Activated CD4-positive, alpha-beta memory T cell treated with anti-CD3 and anti-CD28 coated beads for 36 hours (primary cell): ENCODE measurements around the gene RBBP9. TPM values are rescaled to one million over a fixed set of nuclear protein-coding genes. Genes with fewer than 3 reads are reported as not detected.
A peak's percentile ranks its signal among the peaks of the same experiment; 100 is the strongest.
"Not testable (repeated sequence)": the region's sequence is repeated elsewhere in the genome, so short reads cannot be mapped to it uniquely, and the experiment has no call there.

Source experiments
- CTCF ChIA-PET: fragments of 350-600 bp; sonication (Branson Sonifier 250); formaldehyde crosslinking; loops from one replicate; lab custom pipeline; 2021; ENCODE audit warnings: antibody characterized with exemption, inconsistent platforms; lab: Charles Lee
- POLR2A ChIA-PET: fragments of 350-600 bp; sonication (Branson Sonifier 250); formaldehyde crosslinking; loops from one replicate; lab custom pipeline; 2021; ENCODE audit warnings: antibody characterized with exemption; lab: Charles Lee
- DNase-seq: peaks from one replicate; pipeline ENCODE4 v3.0.0-alpha.2; 2020
- H3K27ac Mint-ChIP-seq: one replicate; pipeline ENCODE4 v1.8.0; 2021; ENCODE audit warnings: mixed read lengths
- H3K27me3 Mint-ChIP-seq: one replicate; pipeline ENCODE4 v1.8.0; 2021; ENCODE audit warnings: mixed read lengths
- H3K36me3 Mint-ChIP-seq: one replicate; pipeline ENCODE4 v1.8.0; 2021; ENCODE audit warnings: mixed read lengths
- H3K4me1 Mint-ChIP-seq: one replicate; pipeline ENCODE4 v1.8.0; 2021; ENCODE audit warnings: low read depth, mixed read lengths
- H3K4me3 Mint-ChIP-seq: one replicate; pipeline ENCODE4 v1.8.0; 2021; ENCODE audit warnings: mild to moderate bottlenecking, mixed read lengths
- H3K9me3 Mint-ChIP-seq: one replicate; pipeline ENCODE4 v1.8.0; 2021; ENCODE audit warnings: mixed read lengths
- intact Hi-C: fragments of 100-400 bp; cut with micrococcal nuclease; formaldehyde crosslinking; loops from one replicate; pipeline ENCODE4 v1.15.1; 2023
- total RNA-seq, 2 experiments: library from RNA; stranded (reverse); gene quantifications; one replicate each; pipeline ENCODE4 v1.2.3, GENCODE V29; 2021

The RBBP9 gene
- total RNA-seq, 2 experiments from 2014 or later: 15.9 to 17.7 TPM

GRCh38 chr20:18526761-18527160 lies 29.7 kb upstream of the RBBP9 start:
- H3K27me3 Mint-ChIP-seq, intact Hi-C loops, DNase-seq, H3K4me1 Mint-ChIP-seq, H3K9me3 Mint-ChIP-seq, H3K4me3 Mint-ChIP-seq, CTCF ChIA-PET, H3K27ac Mint-ChIP-seq, POLR2A ChIA-PET: not testable (repeated sequence)
- H3K36me3 Mint-ChIP-seq: peaks cover 49% of the 10 kb centered on the region

- POLR2A ChIA-PET: no interaction called here
Measured at GRCh38 chr20:18524646-18525045, 27.6 kb upstream of the RBBP9 start.

GRCh38 chr20:18523066-18523465 lies 26.0 kb upstream of the RBBP9 start:
- peaks cover 25% of the 10 kb centered on the region for H3K36me3 Mint-ChIP-seq
- ChIA-PET CTCF (no interaction called here), POLR2A (no interaction called here)
- DNase-seq: no peak
- H3K4me3 Mint-ChIP-seq: no peak overlapping the region
- no peaks in the 10 kb centered on the region for H3K9me3 Mint-ChIP-seq
- H3K4me1 Mint-ChIP-seq: no peaks in the 10 kb centered on the region
- H3K27ac Mint-ChIP-seq: no peak overlapping the region
- intact Hi-C loops: no loop called here
- H3K27me3 Mint-ChIP-seq: no peaks in the 10 kb centered on the region

More at GRCh38 chr20:18524646-18525045, 27.6 kb upstream of the RBBP9 start:
- intact Hi-C loops: no loop called here
- CTCF ChIA-PET: no interaction called here
- Mint-ChIP-seq H3K9me3 (no peaks in the 10 kb centered on the region), H3K27ac (no peak overlapping the region), H3K36me3 (peaks cover 35% of the 10 kb centered on the region), H3K4me3 (no peak overlapping the region), H3K4me1 (no peaks in the 10 kb centered on the region), H3K27me3 (no peaks in the 10 kb centered on the region)
- no peak for DNase-seq

- not testable (repeated sequence) for H3K27ac Mint-ChIP-seq, H3K4me1 Mint-ChIP-seq
Measured at GRCh38 chr20:18522066-18522465, 25.0 kb upstream of the RBBP9 start.

GRCh38 chr20:18515973-18516372 lies 18.9 kb upstream of the RBBP9 start:
- Mint-ChIP-seq H3K27ac (no peak overlapping the region), H3K4me3 (no peak overlapping the region), H3K9me3 (no peaks in the 10 kb centered on the region), H3K4me1 (peaks cover 14% of the 10 kb centered on the region), H3K27me3 (no peaks in the 10 kb centered on the region), H3K36me3 (peaks cover 23% of the 10 kb centered on the region)
- intact Hi-C loops: no loop called here
- no peak for DNase-seq
- POLR2A ChIA-PET: no interaction called here
- CTCF ChIA-PET: no interaction called here

More at GRCh38 chr20:18522066-18522465, 25.0 kb upstream of the RBBP9 start:
- CTCF ChIA-PET, POLR2A ChIA-PET, intact Hi-C loops, DNase-seq, H3K27me3 Mint-ChIP-seq, H3K9me3 Mint-ChIP-seq, H3K4me3 Mint-ChIP-seq: not testable (repeated sequence)
- H3K36me3 Mint-ChIP-seq: peaks cover 18% of the 10 kb centered on the region

GRCh38 chr20:18514127-18514526 lies 17.1 kb upstream of the RBBP9 start:
- ChIA-PET POLR2A (no interaction called here), CTCF (no interaction called here)
- no peak overlapping the region for H3K4me3 Mint-ChIP-seq
- H3K9me3 Mint-ChIP-seq: no peaks in the 10 kb centered on the region
- no peak overlapping the region for H3K27ac Mint-ChIP-seq
- peaks cover 37% of the 10 kb centered on the region for H3K36me3 Mint-ChIP-seq
- intact Hi-C loops: no loop called here
- peaks cover 26% of the 10 kb centered on the region for H3K4me1 Mint-ChIP-seq
- DNase-seq: no peak
- H3K27me3 Mint-ChIP-seq: no peaks in the 10 kb centered on the region

GRCh38 chr20:18513208-18513607 lies 16.2 kb upstream of the RBBP9 start:
- Mint-ChIP-seq H3K4me3 (no peak overlapping the region), H3K36me3 (peaks cover 42% of the 10 kb centered on the region), H3K9me3 (no peaks in the 10 kb centered on the region), H3K4me1 (peaks cover 33% of the 10 kb centered on the region), H3K27me3 (no peaks in the 10 kb centered on the region), H3K27ac (no peak overlapping the region)
- no peak for DNase-seq
- CTCF ChIA-PET: no interaction called here
- POLR2A ChIA-PET: no interaction called here
- intact Hi-C loops: no loop called here

- Mint-ChIP-seq H3K27me3 (no peaks in the 10 kb centered on the region), H3K36me3 (peaks cover 44% of the 10 kb centered on the region), H3K4me1 (peaks cover 40% of the 10 kb centered on the region), H3K4me3 (no peak overlapping the region), H3K27ac (no peak overlapping the region), H3K9me3 (no peaks in the 10 kb centered on the region)
- no peak for DNase-seq
- ChIA-PET CTCF (no interaction called here), POLR2A (no interaction called here)
- intact Hi-C loops: no loop called here
Measured at GRCh38 chr20:18511571-18511970, 14.5 kb upstream of the RBBP9 start.

GRCh38 chr20:18507218-18508191 lies 10.5 kb upstream of the RBBP9 start, which contains the start of gene SEC23B:
Gene SEC23B (plus strand): TSS chr20:18507940. CDS start chr20:18510836, 2,896 bp downstream.
- H3K27ac Mint-ChIP-seq: peak within 1 kb of the TSS; percentile 97
- H3K27me3 Mint-ChIP-seq: no peaks in the 10 kb centered on the region
- H3K9me3 Mint-ChIP-seq: no peaks in the 10 kb centered on the region
- H3K4me3 Mint-ChIP-seq: peak within 1 kb of the TSS; percentile 96
- intact Hi-C loops: loop anchor here (1.0 to 5.0 kb wide), 9 partner anchors 10 to 1003 kb away; partner anchors contain the start of genes DTD1, DZANK1, KAT14 and MGME1
- ChIA-PET POLR2A (interaction anchor here (0.8 to 3.6 kb wide), 10 partner anchors 8 to 538 kb away, joined by 3 to 57 read pairs (median 4); partner anchors contain the start of genes DZANK1, KAT14, MGME1 and PET117), CTCF (interaction anchor here (0.9 to 2.2 kb wide), 4 partner anchors 11 to 825 kb away, joined by 6 to 12 read pairs (median 9); partner anchors contain the start of genes DZANK1, POLR3F, RBBP9 and RRBP1)
- peak; percentile 99 for DNase-seq
- H3K4me1 Mint-ChIP-seq: peaks cover 40% of the 10 kb centered on the region
- peaks cover 33% of the 10 kb centered on the region for H3K36me3 Mint-ChIP-seq

GRCh38 chr20:18506744-18507143 lies 9.7 kb upstream of the RBBP9 start:
- Mint-ChIP-seq H3K27ac (peak overlapping the region; percentile 97), H3K4me1 (peaks cover 38% of the 10 kb centered on the region), H3K36me3 (peaks cover 29% of the 10 kb centered on the region), H3K27me3 (no peaks in the 10 kb centered on the region), H3K4me3 (peak overlapping the region; percentile 96), H3K9me3 (no peaks in the 10 kb centered on the region)
- peak; percentile 52 for DNase-seq
- POLR2A ChIA-PET: interaction anchor here (0.8 to 3.6 kb wide), 6 partner anchors 8 to 537 kb away, joined by 3 to 57 read pairs (median 10); partner anchors contain the start of genes DZANK1, MGME1, POLR3F and RBBP9
- CTCF ChIA-PET: interaction anchor here (0.9 to 2.2 kb wide), 4 partner anchors 10 to 824 kb away, joined by 6 to 12 read pairs (median 9); partner anchors contain the start of genes DZANK1, POLR3F, RBBP9 and RRBP1
- intact Hi-C loops: loop anchor here (1.0 to 5.0 kb wide), 9 partner anchors 9 to 1002 kb away; partner anchors contain the start of genes DTD1, DZANK1, KAT14 and MGME1

- ChIA-PET POLR2A (interaction anchor here (3.6 kb wide), 1 partner anchor 8 kb away, joined by 57 read pairs; the partner anchor contains the start of gene RBBP9), CTCF (interaction anchor here (0.7 kb wide), 1 partner anchor 38 kb away, joined by 3 read pairs; the partner anchor contains the start of genes DZANK1 and POLR3F)
- intact Hi-C loops: loop anchor here (5.0 kb wide), 1 partner anchor 367 kb away; the partner anchor contains the start of genes KAT14 and PET117
- H3K4me3 Mint-ChIP-seq: no peak overlapping the region
- peaks cover 11% of the 10 kb centered on the region for H3K36me3 Mint-ChIP-seq
- no peak for DNase-seq
- H3K9me3 Mint-ChIP-seq: no peaks in the 10 kb centered on the region
- H3K27ac Mint-ChIP-seq: no peak overlapping the region
- no peaks in the 10 kb centered on the region for H3K27me3 Mint-ChIP-seq
- H3K4me1 Mint-ChIP-seq: peaks cover 22% of the 10 kb centered on the region
Measured at GRCh38 chr20:18504479-18505060, 7.5 kb upstream of the RBBP9 start.
